AG08396 (cell line): ENCODE data around the gene NRXN3.

Experiments
- DNase-seq: peaks from one replicate; pipeline ENCODE4 v3.0.0; 2012; ENCODE audit warnings: low spot score, mixed read lengths

Gene NRXN3

DNA sequence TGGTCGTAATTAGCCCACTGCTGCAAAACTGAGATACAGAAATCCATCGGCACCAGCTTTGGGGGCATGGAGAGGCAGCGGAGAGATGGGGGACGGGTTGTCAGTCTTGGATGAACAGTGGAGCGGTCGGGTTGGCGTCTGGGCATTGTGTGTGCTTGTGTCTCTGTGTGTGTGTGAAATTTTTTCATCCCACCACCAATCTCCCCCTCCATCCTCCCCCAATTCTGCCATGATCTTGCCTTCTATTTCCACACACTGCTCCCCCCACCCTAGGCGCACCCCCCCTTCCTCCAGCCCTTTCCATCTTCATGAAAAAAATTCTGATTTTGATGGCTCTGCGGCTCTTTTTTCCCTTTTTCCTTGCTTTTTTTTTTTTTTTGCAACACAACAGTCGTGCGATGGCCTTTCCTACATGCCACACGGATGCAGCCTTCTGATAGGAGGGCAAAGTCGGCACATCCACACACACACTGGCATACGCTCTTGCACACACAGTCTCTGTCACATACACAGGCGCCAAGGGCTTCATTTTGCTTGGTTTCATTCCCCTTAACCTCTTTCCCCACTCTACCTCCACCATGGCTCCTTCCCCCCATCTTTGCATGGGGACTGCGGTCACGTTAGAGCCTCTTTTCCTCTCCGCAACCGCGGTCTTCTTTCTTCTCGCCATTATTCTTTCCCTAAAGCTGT, 3.3 kb downstream of the NRXN3 start:
- no peak for DNase-seq

DNA sequence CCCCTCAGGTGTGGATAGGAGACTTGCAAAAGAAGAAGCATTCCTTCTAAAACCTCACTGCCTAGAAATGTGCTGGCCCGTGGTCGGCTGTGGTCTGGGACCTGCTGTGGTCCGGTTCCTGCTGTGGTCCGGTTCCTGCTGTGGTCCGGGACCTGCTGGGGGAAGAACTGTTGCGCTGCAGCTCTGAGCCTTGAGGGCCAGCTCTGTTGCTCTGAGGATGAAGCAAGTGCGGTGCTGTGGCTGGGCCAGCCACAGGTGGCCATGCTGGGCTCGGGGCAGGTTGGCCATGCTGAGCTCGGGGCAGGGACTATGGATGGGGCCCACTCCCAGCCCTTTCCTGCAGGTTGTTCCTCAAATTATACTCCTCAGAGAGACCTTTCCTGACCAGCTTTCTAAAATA, 5.2 kb downstream of the NRXN3 start:
- DNase-seq, result no peak

DNA sequence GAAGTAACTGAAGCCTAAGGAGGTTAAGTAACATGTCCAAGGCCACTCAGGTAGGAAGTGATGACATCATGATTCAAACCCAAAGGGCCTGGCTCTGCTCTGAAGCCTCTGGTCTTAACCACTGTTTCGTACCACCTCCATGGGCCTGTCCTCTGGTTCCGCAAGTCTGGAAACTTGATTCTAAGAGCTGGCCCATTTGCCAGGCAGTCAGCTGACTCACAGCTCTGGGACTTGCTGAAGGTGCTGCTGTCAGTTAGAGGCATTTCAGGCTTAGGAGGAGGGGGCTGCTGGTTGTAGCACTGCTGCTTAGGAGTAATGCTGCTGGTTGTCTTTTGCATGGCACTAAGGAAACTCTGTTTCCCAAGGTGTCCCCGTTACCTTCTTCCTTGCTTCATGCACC, 7.9 kb downstream of the NRXN3 start:
- no peak for DNase-seq

DNA sequence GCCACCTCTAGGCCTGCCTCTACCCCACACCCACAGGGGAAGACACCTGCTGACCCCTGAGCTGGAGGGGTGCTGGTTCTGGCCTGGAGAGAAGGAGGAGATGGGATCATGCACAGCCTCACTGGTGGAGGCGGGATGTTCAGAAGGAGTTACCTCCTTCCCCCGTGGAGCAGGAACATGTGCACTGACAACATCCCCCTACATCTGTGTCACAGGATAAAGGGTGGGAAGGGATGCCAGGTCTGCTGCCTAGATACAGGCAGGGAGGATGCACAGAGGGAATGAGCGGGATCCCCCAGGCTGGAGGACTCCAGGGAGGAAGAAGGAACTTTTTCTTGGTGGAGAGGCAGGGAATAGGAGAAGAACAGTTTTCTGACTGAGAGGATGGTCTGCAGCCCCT, 8.8 kb downstream of the NRXN3 start:
- DNase-seq, result no peak

DNA sequence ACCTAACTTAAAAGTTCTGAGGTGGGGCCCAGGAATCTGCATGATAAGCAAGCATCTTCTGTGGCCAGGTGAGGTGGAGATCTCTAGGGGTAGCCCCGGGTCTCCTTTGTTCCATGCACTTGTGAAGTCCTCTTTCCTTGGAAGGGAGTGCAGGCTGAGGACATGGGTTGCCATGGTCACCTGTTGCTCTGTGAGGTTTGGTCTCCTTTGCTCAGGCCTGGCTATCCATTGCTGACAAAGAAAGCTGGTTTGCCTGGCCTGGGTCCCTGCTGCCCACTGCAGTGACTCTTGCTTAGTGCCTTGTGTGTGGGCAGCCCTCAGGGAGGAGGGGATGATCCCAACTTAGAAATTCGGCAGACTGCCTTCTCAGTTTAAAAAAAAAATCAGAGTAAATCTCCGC, 11.1 kb downstream of the NRXN3 start:
- no peak for DNase-seq

DNA sequence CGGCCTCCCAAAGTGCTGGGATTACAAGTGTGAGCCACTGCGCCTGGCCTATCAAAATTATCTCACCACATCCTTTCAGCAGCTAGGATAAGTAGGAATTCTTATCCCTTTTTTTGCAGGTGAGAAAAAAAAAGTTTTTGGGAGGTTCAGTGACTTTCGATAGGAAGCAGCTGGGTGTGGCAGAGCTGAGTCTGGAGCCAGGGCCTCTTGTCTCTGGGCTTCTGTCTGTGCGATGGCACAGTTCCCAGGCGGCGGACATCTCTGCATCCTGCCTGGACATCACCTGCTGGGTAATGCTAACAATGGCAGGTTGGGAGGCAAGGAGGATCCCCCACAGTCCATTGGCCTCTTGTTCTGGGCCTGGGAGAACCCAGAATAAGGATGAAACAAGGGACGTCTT, 12.5 kb downstream of the NRXN3 start:
- DNase-seq, result no peak

DNA sequence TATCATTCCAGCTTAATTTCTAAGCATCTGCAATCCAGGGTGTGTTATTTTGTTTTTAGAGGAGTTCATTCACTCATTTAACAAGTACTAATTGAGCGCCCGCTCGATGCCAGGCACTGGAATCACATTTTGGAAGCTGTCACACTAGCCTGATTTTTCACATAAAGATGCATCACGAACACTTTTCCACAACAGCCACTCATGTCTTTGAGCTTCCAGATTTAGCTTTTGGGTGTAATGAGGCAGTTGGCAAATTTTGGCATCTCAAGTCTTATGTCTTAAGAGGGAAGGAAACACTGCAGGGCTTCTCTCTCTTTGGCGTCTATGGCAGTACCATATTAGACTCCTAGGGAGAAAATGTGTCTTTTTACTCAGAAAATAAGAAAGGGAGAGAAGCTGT, 14.0 kb downstream of the NRXN3 start:
- DNase-seq, result no peak

DNA sequence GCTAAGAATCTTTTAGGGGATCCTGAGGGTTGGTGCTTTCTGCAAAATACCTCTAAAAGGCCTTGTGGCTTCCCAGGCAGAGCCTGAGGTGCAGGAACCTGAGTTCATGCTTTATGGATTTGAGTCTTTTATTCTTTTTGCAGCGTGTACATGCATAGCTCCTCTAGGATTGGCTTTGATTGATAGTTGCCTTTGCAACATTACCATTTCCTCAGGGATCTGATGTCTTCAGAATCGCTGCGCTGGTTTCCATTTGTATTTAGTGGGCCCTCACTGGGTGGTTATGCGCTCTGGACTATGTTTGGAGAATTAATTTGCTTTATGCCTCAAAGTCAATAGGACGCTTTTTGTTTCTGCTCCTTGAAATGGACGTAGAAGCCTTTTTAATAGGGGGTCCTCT, 16.1 kb downstream of the NRXN3 start:
- no peak for DNase-seq

DNA sequence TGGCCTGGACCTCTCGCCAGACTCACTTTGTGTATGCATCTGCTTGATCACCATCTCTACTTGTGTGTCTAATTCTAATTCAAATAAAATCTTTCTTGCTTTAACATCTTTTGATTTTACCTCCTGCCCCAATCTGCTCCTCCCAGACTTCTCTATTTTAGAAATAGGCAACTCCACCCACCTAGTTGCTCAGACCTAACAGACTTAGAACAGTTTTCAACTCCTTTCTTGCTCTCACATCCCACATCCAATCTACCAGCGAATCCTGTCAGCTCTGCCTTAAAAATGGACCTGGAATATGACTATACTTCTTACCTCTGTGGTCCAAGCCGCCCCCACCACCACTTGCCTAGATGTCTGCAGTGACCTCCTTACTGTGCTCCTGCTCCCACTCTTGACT, 18.7 kb downstream of the NRXN3 start:
- no peak for DNase-seq

DNA sequence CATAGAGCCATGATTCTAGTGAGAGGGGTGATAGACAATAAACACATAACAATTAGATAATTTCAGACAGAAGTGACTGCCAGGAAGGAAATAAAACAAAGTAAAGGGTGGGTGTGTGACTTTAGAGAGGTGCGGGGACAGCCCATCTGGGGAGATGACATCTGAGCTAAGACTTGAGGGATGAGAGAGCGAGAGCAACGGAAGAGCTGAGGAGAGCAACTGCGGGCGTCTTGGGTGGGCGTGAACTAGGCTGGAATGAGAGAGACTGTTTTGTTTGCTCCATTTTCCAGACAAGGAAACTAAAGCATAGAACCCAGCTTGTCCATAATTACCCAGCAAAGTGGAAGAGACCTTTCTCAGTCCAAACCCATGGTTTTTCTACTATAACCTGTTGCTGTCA, 25.3 kb downstream of the NRXN3 start:
- no peak for DNase-seq

DNA sequence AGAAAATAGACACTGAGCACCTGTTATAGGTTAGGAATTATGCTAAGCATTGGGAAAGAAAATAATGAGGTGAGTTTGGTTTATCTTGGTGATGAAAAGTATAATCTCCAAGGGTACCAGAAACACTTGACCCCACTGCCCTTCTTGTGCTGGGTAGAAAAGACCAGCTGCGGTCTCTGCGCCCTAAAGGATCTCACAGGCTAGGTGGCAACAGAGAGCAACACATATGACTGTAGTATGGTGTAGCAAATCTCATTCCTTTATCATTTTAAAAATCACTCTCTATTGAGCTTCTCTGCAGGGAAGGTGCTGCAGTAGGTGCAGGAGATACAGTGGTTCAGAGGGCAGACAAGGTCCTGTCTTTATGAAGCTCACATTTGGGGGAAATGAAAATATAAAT, 26.1 kb downstream of the NRXN3 start:
- DNase-seq, result no peak

DNA sequence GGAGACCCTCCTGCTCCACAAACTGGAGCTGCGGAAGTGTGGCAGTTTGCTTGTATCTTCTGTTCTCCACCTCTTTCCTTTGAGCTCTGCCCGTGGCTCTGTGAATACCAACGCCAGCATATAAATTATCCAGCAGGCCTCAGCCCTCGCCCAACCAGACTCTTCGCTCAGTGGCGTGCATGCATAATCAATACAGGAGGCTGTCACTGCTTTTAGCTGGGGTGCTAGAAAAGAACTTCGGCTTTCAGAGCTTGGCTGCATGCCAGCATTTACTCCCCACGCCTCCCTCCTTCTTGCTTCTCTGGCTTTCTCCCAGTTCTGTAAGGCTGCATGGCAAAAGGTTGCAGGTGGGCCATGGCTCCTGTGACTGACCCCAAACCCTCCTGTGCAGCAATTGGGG, 26.9 kb downstream of the NRXN3 start:
- no peak for DNase-seq

DNA sequence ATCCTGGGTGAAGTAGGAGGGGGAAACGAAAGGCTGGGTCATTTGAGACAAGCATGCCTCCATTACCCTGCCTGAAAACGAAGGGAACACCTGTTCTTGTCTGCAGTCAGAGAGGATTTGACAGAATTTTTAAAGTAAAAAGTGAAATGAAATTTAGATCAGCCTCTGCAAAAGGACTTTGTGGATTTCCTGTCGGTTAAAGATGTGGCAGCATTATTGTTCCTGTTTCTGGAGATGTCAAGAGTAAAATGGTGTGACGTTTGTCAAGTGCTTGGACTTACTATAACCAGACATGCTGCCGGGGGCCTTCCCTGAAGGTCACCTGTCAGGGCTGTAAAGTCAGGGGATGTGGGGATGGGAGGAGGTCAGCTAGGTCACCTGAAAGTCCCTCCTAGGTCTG, 32.0 kb downstream of the NRXN3 start:
- DNase-seq, result no peak

DNA sequence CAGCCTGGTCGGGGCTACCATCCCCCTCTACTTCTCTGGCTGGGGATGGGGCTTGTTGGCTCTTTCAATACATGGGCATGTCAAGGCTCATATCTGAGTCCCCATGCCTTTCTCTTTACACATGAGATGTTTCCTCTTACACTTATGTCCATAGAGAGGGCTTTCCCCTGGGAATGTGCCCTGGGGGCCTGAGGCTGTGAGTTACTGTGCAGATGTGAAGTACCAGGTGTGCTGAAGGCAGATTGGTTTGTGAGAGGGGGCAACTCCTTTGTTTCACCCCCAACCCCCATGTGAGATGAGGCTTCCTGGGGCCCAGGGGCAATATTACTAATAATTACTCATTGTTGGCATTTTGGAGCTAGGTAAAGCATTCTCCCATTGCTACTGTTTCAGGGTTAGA, 32.8 kb downstream of the NRXN3 start:
- DNase-seq, result no peak

DNA sequence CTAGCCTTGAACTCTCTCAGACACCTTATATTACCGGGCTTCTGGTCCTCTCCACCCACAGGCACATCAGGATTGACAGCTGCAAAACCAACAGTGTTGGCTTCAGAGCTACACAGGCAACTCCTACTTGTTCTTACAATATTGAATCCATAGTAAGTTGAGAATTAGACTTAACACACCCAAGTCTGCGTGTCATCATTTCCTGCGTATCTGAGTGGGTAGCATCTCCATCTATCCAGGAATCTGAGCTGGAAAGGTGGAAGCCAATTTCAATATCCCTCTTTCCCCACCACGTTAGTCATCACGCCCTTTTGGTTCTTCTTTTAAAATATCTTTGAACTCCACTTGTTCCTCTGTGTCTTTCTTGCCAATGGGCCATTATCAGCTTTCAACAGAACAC, 37.2 kb downstream of the NRXN3 start:
- no peak for DNase-seq

DNA sequence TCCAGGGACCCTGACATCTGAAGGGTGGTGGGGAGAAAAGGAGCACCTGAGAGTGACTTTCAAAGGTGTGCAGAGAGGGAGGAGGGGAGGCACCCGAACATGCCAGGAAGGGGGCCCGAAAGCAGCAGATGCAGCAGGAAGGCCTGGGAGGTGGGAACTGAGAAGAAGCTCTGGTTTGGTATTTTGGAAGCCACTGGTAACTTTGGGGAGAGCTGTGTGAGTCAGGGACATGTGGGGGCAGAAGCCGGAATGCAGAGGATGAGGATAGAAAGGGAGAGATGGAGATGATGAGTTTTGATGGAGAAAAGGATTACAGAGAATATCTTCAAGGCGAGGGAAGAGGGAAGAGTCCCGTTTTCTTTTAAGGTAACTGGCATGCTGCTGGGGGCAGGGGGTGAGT, 50.1 kb downstream of the NRXN3 start:
- DNase-seq, result no peak

DNA sequence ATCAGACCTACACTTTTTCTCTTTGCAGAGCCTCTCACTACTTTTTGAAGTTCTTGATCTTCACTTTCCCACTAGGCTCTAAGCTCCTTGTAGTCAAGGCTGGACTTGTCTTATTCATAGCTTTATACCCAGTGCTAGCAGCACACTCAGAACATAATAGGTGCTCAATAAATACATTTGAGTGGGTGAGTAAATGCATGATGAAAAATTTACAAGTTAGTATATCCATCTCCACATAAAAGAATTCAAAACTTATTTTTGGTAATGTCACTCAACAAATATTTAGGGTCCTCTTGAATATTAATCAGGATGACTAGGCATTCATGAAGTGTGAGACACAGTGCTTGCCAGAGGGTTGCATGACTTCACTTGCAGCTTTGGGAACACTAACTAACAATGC, 52.6 kb downstream of the NRXN3 start:
- no peak for DNase-seq

DNA sequence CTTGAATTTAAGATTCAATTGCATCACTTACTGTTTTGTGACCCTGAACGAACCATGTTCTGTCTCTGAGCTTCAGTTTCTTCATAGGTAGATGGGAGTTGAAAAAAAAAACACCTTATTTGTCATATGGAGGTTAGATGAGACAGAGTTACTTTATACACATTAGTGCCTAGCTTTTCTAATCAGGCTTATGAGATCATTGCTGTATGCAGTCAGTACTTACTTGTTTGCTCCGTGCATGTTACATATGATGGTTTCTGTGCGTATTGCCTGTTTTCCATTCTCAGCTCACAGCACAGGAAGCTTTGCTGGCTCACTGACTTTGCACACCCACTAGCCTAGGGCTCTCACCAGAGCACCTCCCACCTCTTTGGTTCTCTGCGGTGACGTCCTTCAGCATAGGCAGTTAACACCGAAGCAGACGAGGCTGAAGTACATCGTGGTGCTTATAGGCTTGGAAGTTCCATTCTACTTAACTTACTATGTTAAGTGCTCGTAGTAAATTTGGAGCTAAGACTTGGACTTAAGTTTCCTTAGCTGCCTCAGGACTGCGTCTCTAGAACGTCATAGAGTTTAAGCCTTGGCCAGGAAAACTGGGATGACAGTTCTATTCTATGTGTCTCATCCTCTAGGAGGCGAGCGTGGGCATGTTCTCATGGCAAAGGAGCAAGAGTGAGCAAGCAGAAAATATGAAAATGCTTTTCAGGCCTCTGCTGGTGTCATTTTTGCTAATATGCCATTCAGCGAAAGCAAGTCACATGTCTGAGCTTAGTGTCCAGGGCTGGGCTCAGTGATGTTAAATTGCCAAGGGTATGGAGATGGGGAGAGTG, 57.3 kb downstream of the NRXN3 start:
- DNase-seq, result no peak

DNA sequence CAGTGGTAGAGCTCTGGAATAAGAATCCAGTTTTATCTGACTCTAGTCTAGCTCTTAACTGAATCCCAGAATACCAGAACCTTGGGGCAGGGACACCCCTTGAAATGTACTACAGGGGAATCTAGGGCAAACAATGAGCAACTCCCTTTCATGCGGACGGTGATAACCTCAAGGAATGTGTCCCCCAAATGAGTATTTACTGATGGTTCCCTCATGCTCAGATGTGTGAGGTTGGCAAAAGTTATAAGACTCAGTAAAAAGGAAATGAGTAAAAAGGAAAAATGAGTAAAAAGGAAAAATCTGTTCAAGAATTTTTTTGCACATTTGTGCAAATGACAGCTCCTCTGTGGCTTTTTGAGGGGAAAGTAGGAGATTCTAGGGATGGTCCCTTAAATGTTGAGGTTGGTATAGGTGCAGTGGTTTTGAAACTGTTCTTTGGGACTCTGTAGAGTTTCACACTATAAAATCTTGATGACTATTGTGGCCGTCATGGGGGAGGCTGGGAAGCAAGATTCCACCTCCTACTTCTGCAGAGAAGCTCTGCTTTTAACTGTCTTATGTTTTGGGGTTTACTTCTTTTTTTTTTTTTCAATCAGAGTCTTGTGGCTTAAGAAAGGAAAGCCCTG, 58.6 kb downstream of the NRXN3 start:
- DNase-seq, result no peak

DNA sequence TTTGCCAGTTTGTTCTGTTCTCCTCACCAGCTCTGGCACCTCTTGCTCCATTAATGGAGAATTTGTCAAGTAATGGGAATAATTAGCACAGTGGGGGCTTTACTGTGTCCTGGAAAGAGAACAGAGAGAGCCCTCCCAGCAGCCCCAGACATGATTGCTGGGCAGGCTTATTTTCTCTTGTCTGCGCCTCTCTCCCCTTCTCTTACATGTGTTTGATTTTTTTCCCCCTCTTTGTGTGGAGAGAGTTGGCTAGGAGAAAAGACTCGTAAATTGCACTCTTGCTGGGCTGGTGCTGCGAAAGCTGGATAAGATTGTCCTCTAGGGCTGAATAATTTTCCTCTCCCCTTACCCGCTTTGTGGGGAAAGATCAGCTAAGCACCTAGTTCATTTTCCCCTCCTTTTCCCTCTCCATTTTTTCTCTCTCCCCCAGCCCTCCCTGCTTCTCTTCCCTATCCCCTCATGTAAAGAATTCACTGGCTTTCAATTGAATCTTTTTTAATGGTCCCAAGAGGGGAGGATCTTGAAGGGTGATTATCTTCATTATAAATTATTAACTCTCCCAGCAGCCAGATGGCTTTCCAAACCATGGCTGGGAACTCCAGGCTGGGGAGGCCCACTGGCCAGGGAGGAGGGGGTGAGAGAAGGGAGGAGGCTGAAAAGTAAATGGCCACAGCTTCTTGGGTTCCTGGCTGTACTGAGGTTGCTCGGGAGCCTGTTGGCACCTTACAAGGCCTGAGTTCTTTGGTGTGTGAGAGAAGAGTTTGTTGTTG, 62.2 kb downstream of the NRXN3 start:
- no peak for DNase-seq

DNA sequence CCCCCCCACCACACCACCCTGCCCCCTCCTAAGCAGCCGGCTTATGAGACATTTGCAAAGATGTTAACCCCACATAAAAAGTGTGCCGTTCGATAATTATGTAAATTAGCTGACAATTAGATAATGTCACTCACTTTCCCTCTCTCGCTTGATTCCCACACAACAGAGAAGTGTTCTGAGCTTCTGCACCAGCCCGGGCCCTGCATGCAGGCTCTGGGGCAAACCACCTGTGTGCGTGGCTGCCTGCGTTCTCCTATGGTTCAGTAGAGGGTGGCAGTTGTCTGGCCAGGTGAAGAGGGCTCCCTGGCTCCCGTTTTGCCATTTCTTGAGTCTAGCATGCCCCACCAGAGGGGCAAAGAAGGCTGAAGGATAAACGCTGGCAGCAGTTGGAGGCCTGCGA, 68.0 kb downstream of the NRXN3 start:
- DNase-seq, result no peak

DNA sequence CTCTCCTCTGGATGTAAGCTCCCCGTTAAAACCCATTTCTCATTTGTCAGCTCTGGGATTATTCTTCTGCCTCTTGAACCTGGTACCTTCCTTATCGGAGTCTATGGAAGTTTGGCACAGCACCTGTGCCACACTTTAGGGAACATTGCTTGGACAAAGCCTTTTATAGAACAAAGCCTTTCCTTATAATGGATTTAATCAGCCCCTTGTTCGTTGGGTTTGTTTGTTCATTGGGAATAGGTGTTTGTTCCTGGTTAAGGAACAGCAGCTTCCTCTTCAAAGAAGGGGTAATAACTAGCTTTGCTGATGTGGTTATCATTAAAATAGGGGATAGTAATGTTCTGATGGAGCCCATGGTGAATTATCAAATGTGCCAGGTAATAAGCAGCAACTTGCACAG, 70.4 kb downstream of the NRXN3 start:
- DNase-seq, result no peak

DNA sequence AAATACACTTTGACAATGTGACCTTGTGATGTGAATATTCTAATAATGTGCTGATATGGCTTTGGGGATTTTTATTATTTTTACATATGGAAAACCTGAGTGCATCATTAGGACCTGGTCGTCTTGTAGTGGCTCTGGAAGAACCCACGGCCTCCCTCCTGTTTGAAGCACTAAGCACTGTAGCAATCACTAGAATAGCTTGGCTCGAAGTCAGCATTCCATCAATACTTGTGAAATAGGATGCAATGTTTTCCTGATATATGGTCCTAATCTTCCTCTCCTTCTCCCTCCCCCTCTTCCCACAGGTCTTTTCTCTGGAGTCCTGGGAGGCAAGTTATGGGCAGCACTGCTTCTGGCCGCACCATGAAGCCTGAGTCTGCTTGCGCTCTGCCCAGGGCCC, 71.9 kb downstream of the NRXN3 start:
- DNase-seq, result no peak
